HG03280 (cell line): ENCODE data around the gene COL17A1.

Source experiments
- ATAC-seq: cut with Tn5 transposase; IDR thresholded peaks from one replicate; pipeline ENCODE4 v1.9.1; 2021; ENCODE audit warnings: mild to moderate bottlenecking, moderate library complexity; ENCODE audit not compliant: unreplicated experiment

Gene COL17A1

GRCh38 chr10:104034401-104035193 lies 51.1 kb downstream of the COL17A1 start:
- ATAC-seq = no peak

GRCh38 chr10:104033966-104034365 lies 51.7 kb downstream of the COL17A1 start:
- ATAC-seq = no peak

- no peak for ATAC-seq
Measured at GRCh38 chr10:104033401-104033930, 52.2 kb downstream of the COL17A1 start.

- no peak for ATAC-seq
Measured at GRCh38 chr10:104032144-104032775, 53.4 kb downstream of the COL17A1 start.

- ATAC-seq = no peak
Measured at GRCh38 chr10:104031631-104032030, 54.0 kb downstream of the COL17A1 start.

GRCh38 chr10:104029521-104029860 lies 56.2 kb downstream of the COL17A1 start:
- no peak for ATAC-seq

- no peak for ATAC-seq
Measured at GRCh38 chr10:104028823-104029520, 56.7 kb downstream of the COL17A1 start.

- ATAC-seq = no peak
Measured at GRCh38 chr10:104028146-104028545, 57.5 kb downstream of the COL17A1 start.

GRCh38 chr10:104026762-104027161 lies 58.9 kb downstream of the COL17A1 start:
- ATAC-seq = no peak

- ATAC-seq = no peak
Measured at GRCh38 chr10:104025524-104025923, 60.2 kb downstream of the COL17A1 start.

- ATAC-seq = no peak
Measured at GRCh38 chr10:104022026-104022425, 63.7 kb downstream of the COL17A1 start.

GRCh38 chr10:104021246-104021645 lies 64.4 kb downstream of the COL17A1 start:
- no peak for ATAC-seq

GRCh38 chr10:104020020-104020419 lies 65.7 kb downstream of the COL17A1 start:
- ATAC-seq = no peak

- ATAC-seq = no peak
Measured at GRCh38 chr10:104018471-104018870, 67.2 kb downstream of the COL17A1 start.

- ATAC-seq = no peak
Measured at GRCh38 chr10:104016661-104017060, 69.0 kb downstream of the COL17A1 start.

GRCh38 chr10:104014176-104014575 lies 71.5 kb downstream of the COL17A1 start:
- ATAC-seq = no peak

- ATAC-seq = no peak
Measured at GRCh38 chr10:104013489-104013888, 72.2 kb downstream of the COL17A1 start.

- ATAC-seq = no peak
Measured at GRCh38 chr10:104011904-104012303, 73.8 kb downstream of the COL17A1 start.

- ATAC-seq = no peak
Measured at GRCh38 chr10:104005172-104005863, 80.4 kb downstream of the COL17A1 start.

GRCh38 chr10:104002911-104003310 lies 82.8 kb downstream of the COL17A1 start:
- no peak for ATAC-seq

- no peak for ATAC-seq
Measured at GRCh38 chr10:103998805-103999204, 86.9 kb downstream of the COL17A1 start.
